DOHH2 (cell line): ENCODE measurements around the gene SPATA6L.
A peak's percentile ranks its signal among the peaks of the same experiment; 100 is the strongest.

Experiments
- CTCF ChIP-seq: fragments of 200-600 bp; sonication (generic); IDR thresholded peaks from one replicate; pipeline ENCODE4 v1.5.1; 2014; ENCODE audit warnings: antibody characterized with exemption, mild to moderate bottlenecking, low read depth, low read length; ENCODE audit not compliant: poor library complexity, severe bottlenecking
- EZH2phosphoT487 ChIP-seq: fragments of 200-600 bp; sonication (generic); IDR thresholded peaks from 2 replicates; pipeline ENCODE4 v1.6.1; 2017; ENCODE audit warnings: borderline replicate concordance, mild to moderate bottlenecking, antibody characterized with exemption, low read length, moderate library complexity, mixed read lengths

GRCh38 chr9:4662108-4662988 is 3.9 kb downstream of the SPATA6L start, which contains the start of gene PLPP6:
- TF ChIP-seq EZH2phosphoT487 (no peak), CTCF (peak; percentile 57)
